Ecto neural progenitor cell (in vitro differentiated cells): ENCODE results near the gene CSF2.

Experiments
- DNase-seq: peaks from one replicate; pipeline ENCODE4 v3.0.0-alpha.2; 2018; ENCODE audit warnings: low spot score

The CSF2 gene

GRCh38 chr5:132054697-132055440 is 18.7 kb upstream of the CSF2 start:
- DNase-seq, result peak; percentile 19

- no peak for DNase-seq
Measured at GRCh38 chr5:132055441-132055807, 18.2 kb upstream of the CSF2 start.

GRCh38 chr5:132055808-132056609 is 17.6 kb upstream of the CSF2 start:
- DNase-seq, result peak; percentile 32

GRCh38 chr5:132056610-132057497 is 16.7 kb upstream of the CSF2 start:
- DNase-seq, result peak; percentile 36

- DNase-seq, result peak; percentile 25
Measured at GRCh38 chr5:132057498-132058255, 15.9 kb upstream of the CSF2 start.

- DNase-seq, result no peak
Measured at GRCh38 chr5:132058646-132059042, 14.9 kb upstream of the CSF2 start.

- peak; percentile 24 for DNase-seq
Measured at GRCh38 chr5:132059043-132059695, 14.4 kb upstream of the CSF2 start.

GRCh38 chr5:132059696-132060500 is 13.7 kb upstream of the CSF2 start:
- peak; percentile 39 for DNase-seq

- peak; percentile 26 for DNase-seq
Measured at GRCh38 chr5:132060501-132061161, 13.0 kb upstream of the CSF2 start, which contains the start of gene IL3. IL3 (plus strand) TSS chr5:132060655; CDS start chr5:132060707, 52 bp downstream.

- DNase-seq, result peak; percentile 86
Measured at GRCh38 chr5:132063090-132063911, 10.3 kb upstream of the CSF2 start.

- DNase-seq, result no peak
Measured at GRCh38 chr5:132064140-132064539, 9.4 kb upstream of the CSF2 start.

GRCh38 chr5:132064738-132065331 is 8.8 kb upstream of the CSF2 start:
- peak; percentile 88 for DNase-seq

- DNase-seq, result peak; percentile 72
Measured at GRCh38 chr5:132065351-132065937, 8.1 kb upstream of the CSF2 start.

GRCh38 chr5:132065951-132066701 is 7.5 kb upstream of the CSF2 start:
- no peak for DNase-seq

GRCh38 chr5:132066871-132067270 is 6.7 kb upstream of the CSF2 start:
- DNase-seq, result no peak

GRCh38 chr5:132067451-132067850 is 6.1 kb upstream of the CSF2 start:
- no peak for DNase-seq
